UCSD-AML1 (cell line): ENCODE measurements around the gene CCDC17.

Source experiments
- DNase-seq: peaks from one replicate; lab custom pipeline; 2025; ENCODE audit not compliant: unreplicated experiment; lab: John Stamatoyannopoulos, UW

Gene CCDC17

GRCh38 chr1:45623972-45624371, at the start of gene CCDC17:
Gene CCDC17 (minus strand): TSS chr1:45624054. CDS start chr1:45623909, 145 bp downstream.
- DNase-seq, result no peak

GRCh38 chr1:45669859-45670655, 46.2 kb upstream of the CCDC17 start:
- no peak for DNase-seq

- DNase-seq, result no peak
Observed at GRCh38 chr1:45669379-45669778, 45.5 kb upstream of the CCDC17 start.

- DNase-seq, result no peak
Observed at GRCh38 chr1:45668526-45668925, 44.7 kb upstream of the CCDC17 start.

- DNase-seq, result no peak
Observed at GRCh38 chr1:45667321-45668111, 43.7 kb upstream of the CCDC17 start.

GRCh38 chr1:45666836-45667235, 43.0 kb upstream of the CCDC17 start:
- no peak for DNase-seq

GRCh38 chr1:45660336-45660735, 36.5 kb upstream of the CCDC17 start:
- no peak for DNase-seq

- DNase-seq, result no peak
Observed at GRCh38 chr1:45659222-45659621, 35.4 kb upstream of the CCDC17 start.

GRCh38 chr1:45658171-45658570, 34.3 kb upstream of the CCDC17 start:
- no peak for DNase-seq

GRCh38 chr1:45656573-45657226, 32.8 kb upstream of the CCDC17 start:
- DNase-seq, result no peak

- DNase-seq, result no peak
Observed at GRCh38 chr1:45654540-45655280, 30.9 kb upstream of the CCDC17 start.

GRCh38 chr1:45647248-45648021, 23.6 kb upstream of the CCDC17 start:
- DNase-seq, result no peak

GRCh38 chr1:45644661-45645060, 20.8 kb upstream of the CCDC17 start:
- no peak for DNase-seq

- DNase-seq, result no peak
Observed at GRCh38 chr1:45643978-45644377, 20.1 kb upstream of the CCDC17 start.

GRCh38 chr1:45643321-45643720, 19.5 kb upstream of the CCDC17 start:
- no peak for DNase-seq

- no peak for DNase-seq
Observed at GRCh38 chr1:45640293-45640692, 16.4 kb upstream of the CCDC17 start.

GRCh38 chr1:45635211-45635610, 11.4 kb upstream of the CCDC17 start:
- no peak for DNase-seq

GRCh38 chr1:45630429-45630828, 6.6 kb upstream of the CCDC17 start:
- DNase-seq, result no peak

GRCh38 chr1:45629035-45629434, 5.2 kb upstream of the CCDC17 start:
- no peak for DNase-seq
